CD8-positive, alpha-beta memory T cell (primary cell): Measurements from ENCODE around the gene COG5. TPM values are rescaled to one million over a fixed set of nuclear protein-coding genes. Genes with fewer than 3 reads are reported as not detected.
"Not testable (repeated sequence)": the region's sequence is repeated elsewhere in the genome, so short reads cannot be mapped to it uniquely, and the experiment has no call there.

Experiments
- CTCF ChIA-PET: fragments of 350-600 bp; sonication (Branson Sonifier 250); formaldehyde crosslinking; loops from one replicate; lab custom pipeline; 2021; ENCODE audit warnings: antibody characterized with exemption; lab: Charles Lee
- POLR2A ChIA-PET: fragments of 350-600 bp; sonication (Branson Sonifier 250); formaldehyde crosslinking; loops from one replicate; lab custom pipeline; 2021; ENCODE audit warnings: antibody characterized with exemption; lab: Charles Lee
- DNase-seq, 5 donors: peaks; one replicate each; pipeline versions ENCODE4 v3.0.0 to v3.0.0-alpha.2; 2020 to 2022; ENCODE audit warnings: mixed read lengths in 1 of 5
- H3K27ac ChIP-seq: one replicate; pipeline ENCODE4 v1.7.0; 2013; ENCODE audit warnings: low read depth, mild to moderate bottlenecking, low read length, moderate library complexity
- H3K27me3 ChIP-seq: 2 replicates; pipeline ENCODE4 v1.7.0; 2013; ENCODE audit warnings: low read length, mild to moderate bottlenecking; ENCODE audit not compliant: insufficient read depth, poor library complexity, severe bottlenecking
- H3K36me3 ChIP-seq: 2 replicates; pipeline ENCODE4 v1.7.0; 2013; ENCODE audit warnings: mild to moderate bottlenecking, low read length, moderate library complexity; ENCODE audit not compliant: insufficient read depth
- H3K4me1 ChIP-seq: 2 replicates; pipeline ENCODE4 v1.7.0; 2013; ENCODE audit warnings: mild to moderate bottlenecking, low read length, moderate library complexity; ENCODE audit not compliant: insufficient read depth
- H3K4me3 ChIP-seq: 2 replicates; pipeline ENCODE4 v1.7.0; 2013; ENCODE audit warnings: mild to moderate bottlenecking, low read length
- H3K9me3 ChIP-seq: 2 replicates; pipeline ENCODE4 v1.7.0; 2013; ENCODE audit warnings: mild to moderate bottlenecking, low read length
- H3K27ac Mint-ChIP-seq, 8 donors: one replicate each; pipeline ENCODE4 v1.8.0; 2020 to 2021; ENCODE audit warnings: mixed read lengths in 8 of 8, mild to moderate bottlenecking in 6 of 8, inconsistent platforms in 3 of 8, moderate library complexity in 3 of 8
- H3K27me3 Mint-ChIP-seq, 2 donors: one replicate each; pipeline ENCODE4 v1.8.0; 2020 to 2021; ENCODE audit warnings: mixed read lengths in 2 of 2, mild to moderate bottlenecking in 1 of 2, moderate library complexity in 1 of 2
- H3K36me3 Mint-ChIP-seq, 3 donors: one replicate each; pipeline ENCODE4 v1.8.0; 2020 to 2021; ENCODE audit warnings: mixed read lengths in 3 of 3, inconsistent platforms in 1 of 3, mild to moderate bottlenecking in 1 of 3
- H3K4me1 Mint-ChIP-seq, 3 donors: one replicate each; pipeline ENCODE4 v1.8.0; 2020 to 2021; ENCODE audit warnings: mixed read lengths in 3 of 3, inconsistent platforms in 1 of 3, mild to moderate bottlenecking in 1 of 3
- H3K4me3 Mint-ChIP-seq, 7 donors: one replicate each; pipeline ENCODE4 v1.8.0; 2020 to 2021; ENCODE audit warnings: mixed read lengths in 7 of 7, mild to moderate bottlenecking in 6 of 7, moderate library complexity in 4 of 7, inconsistent platforms in 2 of 7
- H3K9me3 Mint-ChIP-seq, 5 donors: one replicate each; pipeline ENCODE4 v1.8.0; 2020 to 2022; ENCODE audit warnings: mixed read lengths in 5 of 5, mild to moderate bottlenecking in 3 of 5, moderate library complexity in 2 of 5, inconsistent platforms in 1 of 5
- polyA plus RNA-seq: library from polyadenylated mRNA; unstranded; fragments of 300-500 nt; fragmentation: Illumina TruSeq; gene quantifications from one replicate; pipeline ENCODE4 v1.2.3, GENCODE V29; 2021
- total RNA-seq, 2 experiments: library from RNA; stranded (reverse); gene quantifications; one replicate each; pipeline ENCODE4 v1.2.3, GENCODE V29; 2021

Gene COG5
- total and polyA plus RNA-seq, 3 experiments from 2014 or later: 29.2 to 39.4 (median 38.9) TPM

- no peaks in the 10 kb centered on the region for H3K9me3 ChIP-seq
- ChIA-PET POLR2A (no interaction called here), CTCF (no interaction called here)
- Mint-ChIP-seq H3K9me3 (no peaks in the 10 kb centered on the region), H3K36me3 (no peaks in the 10 kb centered on the region), H3K4me3 (no peak overlapping the region), H3K27me3 (peaks cover 0 to 4% of the 10 kb centered on the region in 2 donors), H3K27ac (no peak overlapping the region), H3K4me1 (no peaks in the 10 kb centered on the region)
- DNase-seq: no peak
- no peak overlapping the region for H3K27ac ChIP-seq
- H3K4me3 ChIP-seq: no peak overlapping the region
- no peaks in the 10 kb centered on the region for H3K4me1 ChIP-seq
- no peaks in the 10 kb centered on the region for H3K27me3 ChIP-seq
- no peaks in the 10 kb centered on the region for H3K36me3 ChIP-seq
Measured at GRCh38 chr7:107158028-107158427, 405.7 kb downstream of the COG5 start.

GRCh38 chr7:107157091-107157490 is 406.6 kb downstream of the COG5 start:
- Mint-ChIP-seq H3K27me3 (peaks cover 0 to 7% of the 10 kb centered on the region in 2 donors), H3K4me1 (no peaks in the 10 kb centered on the region), H3K4me3 (no peak overlapping the region), H3K27ac (no peak overlapping the region), H3K9me3 (no peaks in the 10 kb centered on the region), H3K36me3 (no peaks in the 10 kb centered on the region)
- no peaks in the 10 kb centered on the region for H3K4me1 ChIP-seq
- no peaks in the 10 kb centered on the region for H3K9me3 ChIP-seq
- POLR2A ChIA-PET: interaction anchor here (1.2 kb wide), 1 partner anchor 11 kb away, joined by 7 read pairs; the partner anchor contains the start of gene HBP1
- H3K27ac ChIP-seq: no peak overlapping the region
- no peak overlapping the region for H3K4me3 ChIP-seq
- no peaks in the 10 kb centered on the region for H3K36me3 ChIP-seq
- H3K27me3 ChIP-seq: no peaks in the 10 kb centered on the region
- CTCF ChIA-PET: interaction anchor here (1.2 to 1.3 kb wide), 2 partner anchors 9 to 11 kb away, joined by 4 to 10 read pairs; no protein-coding TSS in a partner anchor
- no peak for DNase-seq

DNA sequence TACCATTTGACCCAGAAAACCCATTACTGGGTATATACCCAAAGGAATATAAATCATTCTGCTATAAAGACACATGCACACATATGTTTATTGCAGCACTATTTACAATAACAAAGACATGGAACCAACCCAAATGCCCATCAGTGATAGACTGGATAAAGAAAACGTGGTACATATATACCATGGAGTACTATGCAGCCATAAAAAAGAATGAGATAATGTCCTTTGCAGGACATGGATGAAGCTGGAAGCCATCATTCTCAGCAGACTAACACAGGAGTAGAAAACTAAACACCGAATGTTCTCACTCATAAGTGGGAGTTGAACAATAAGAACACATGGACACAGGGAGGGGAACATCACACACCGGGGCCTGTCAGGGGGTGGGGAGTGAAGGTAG is 408.0 kb downstream of the COG5 start:
- H3K4me1 ChIP-seq: not testable (repeated sequence)
- CTCF ChIA-PET: interaction anchor here (1.3 kb wide), 1 partner anchor 8 kb away, joined by 10 read pairs; no protein-coding TSS in a partner anchor

DNA sequence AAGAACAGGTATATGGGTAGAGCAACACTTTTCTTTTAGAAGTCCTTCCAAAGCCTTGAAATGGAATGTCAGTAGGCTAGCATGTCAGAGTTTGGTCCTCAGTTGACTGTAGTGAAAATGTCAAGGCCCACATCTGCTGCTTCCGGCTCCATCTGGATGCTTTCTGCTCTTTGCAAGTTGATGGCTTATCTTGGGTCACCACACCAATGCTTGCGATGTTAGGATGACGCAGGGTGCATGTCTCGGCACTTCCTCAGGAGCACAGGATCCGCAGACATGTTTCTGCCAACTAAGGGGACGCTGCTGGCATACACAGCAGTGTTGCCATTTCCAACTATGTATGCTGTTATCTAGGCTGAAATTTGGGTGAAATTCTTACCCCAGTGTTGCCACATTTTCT is 408.9 kb downstream of the COG5 start:
- H3K27me3 Mint-ChIP-seq: peaks cover 0 to 8% of the 10 kb centered on the region in 2 donors
- ChIA-PET CTCF (no interaction called here), POLR2A (interaction anchor here (0.6 kb wide), 1 partner anchor 14 kb away, joined by 3 read pairs; the partner anchor contains the start of gene HBP1)
- Histone ChIP-seq H3K4me1 (no peaks in the 10 kb centered on the region), H3K27ac (no peak overlapping the region), H3K27me3 (no peaks in the 10 kb centered on the region), H3K4me3 (no peak overlapping the region), H3K36me3 (no peaks in the 10 kb centered on the region), H3K9me3 (no peaks in the 10 kb centered on the region)
- H3K4me3 Mint-ChIP-seq: no peak overlapping the region
- H3K4me1 Mint-ChIP-seq: peaks cover 0 to 3% (median 2%) of the 10 kb centered on the region in 3 donors
- DNase-seq: no peak
- no peaks in the 10 kb centered on the region for H3K9me3 Mint-ChIP-seq
- no peak overlapping the region for H3K27ac Mint-ChIP-seq
- no peaks in the 10 kb centered on the region for H3K36me3 Mint-ChIP-seq

More for the DNA sequence above, 408.0 kb downstream of the COG5 start:
- H3K27me3 ChIP-seq, H3K36me3 ChIP-seq, H3K27ac Mint-ChIP-seq, DNase-seq, H3K9me3 Mint-ChIP-seq, H3K27ac ChIP-seq, H3K4me3 ChIP-seq, H3K9me3 ChIP-seq, POLR2A ChIA-PET, H3K4me3 Mint-ChIP-seq, H3K36me3 Mint-ChIP-seq, H3K27me3 Mint-ChIP-seq, H3K4me1 Mint-ChIP-seq: not testable (repeated sequence)

DNA sequence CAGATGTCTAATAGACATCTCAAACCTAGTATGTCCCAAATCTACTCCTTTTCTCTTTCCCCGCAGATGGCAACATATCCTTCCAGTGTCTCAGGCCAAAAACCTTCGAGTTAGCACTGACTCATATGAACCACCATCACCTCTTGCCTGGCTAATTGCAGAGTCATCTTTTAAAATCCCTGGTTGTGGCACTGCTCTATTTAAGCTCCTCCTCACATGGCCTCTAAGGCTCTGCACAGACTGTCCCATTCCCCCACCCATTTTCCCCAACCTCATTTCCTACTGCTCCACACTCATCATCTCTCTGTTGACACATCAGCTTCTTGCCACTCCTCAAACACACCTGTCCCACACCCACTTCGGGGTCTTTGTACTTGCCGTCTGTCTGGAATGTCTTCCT is 411.7 kb downstream of the COG5 start:
- H3K27ac ChIP-seq: no peak overlapping the region
- POLR2A ChIA-PET: interaction anchor here (0.8 to 0.9 kb wide), 2 partner anchors 15 to 16 kb away, joined by 3 to 5 read pairs; partner anchors contain the start of gene HBP1
- no peaks in the 10 kb centered on the region for H3K36me3 ChIP-seq
- no peak overlapping the region for H3K4me3 Mint-ChIP-seq
- H3K4me1 ChIP-seq: no peaks in the 10 kb centered on the region
- peaks cover 0 to 8% of the 10 kb centered on the region in 2 donors for H3K27me3 Mint-ChIP-seq
- no peak overlapping the region for H3K27ac Mint-ChIP-seq
- H3K9me3 Mint-ChIP-seq: no peaks in the 10 kb centered on the region
- no peaks in the 10 kb centered on the region for H3K27me3 ChIP-seq
- H3K36me3 Mint-ChIP-seq: no peaks in the 10 kb centered on the region
- DNase-seq: no peak
- H3K9me3 ChIP-seq: no peaks in the 10 kb centered on the region
- no peak overlapping the region for H3K4me3 ChIP-seq
- peaks cover 0 to 11% (median 4%) of the 10 kb centered on the region in 3 donors for H3K4me1 Mint-ChIP-seq
- CTCF ChIA-PET: interaction anchor here (0.9 to 4.0 kb wide), 5 partner anchors 10 to 359 kb away, joined by 3 to 26 read pairs (median 3); partner anchors contain the start of gene HBP1

Other genes with a start within 250 kb of the COG5 start
- gene GPR22, start 93.9 kb downstream of the COG5 start, total RNA-seq: not detected
- gene GPR22, start 93.9 kb downstream of the COG5 start, polyA plus RNA-seq: 0.28 TPM
- 10 to 100 TPM; 11.6 TPM for gene DUS4L, start 51 bp upstream of the COG5 start, total RNA-seq
- 6.6 TPM for gene DUS4L, start 51 bp upstream of the COG5 start, polyA plus RNA-seq
- gene BCAP29, start 16.3 kb upstream of the COG5 start, total RNA-seq: 10 to 100 TPM; 46.5 to 48.7 TPM
- 44.6 TPM for gene BCAP29, start 16.3 kb upstream of the COG5 start, polyA plus RNA-seq
- gene SLC26A4, start 96.9 kb upstream of the COG5 start, total RNA-seq: 1 to 10 TPM in 1 of 2 experiments, under 1 TPM in 1; 0.78 to 2.1 TPM
- gene SLC26A4, start 96.9 kb upstream of the COG5 start, polyA plus RNA-seq: not detected
- gene CBLL1, start 180.2 kb upstream of the COG5 start, total RNA-seq: 10 to 100 TPM; 42.7 to 49.3 TPM
- 89.7 TPM for gene CBLL1, start 180.2 kb upstream of the COG5 start, polyA plus RNA-seq
- not detected for gene SLC26A3, start 239.3 kb upstream of the COG5 start, total RNA-seq
- not detected for gene SLC26A3, start 239.3 kb upstream of the COG5 start, polyA plus RNA-seq